Measurements from ENCODE around the gene AP2B1.
A peak's percentile ranks its signal among the peaks of the same experiment; 100 is the strongest.
"Not testable (repeated sequence)": the region's sequence is repeated elsewhere in the genome, so short reads cannot be mapped to it uniquely, and the experiment has no call there.

Gene AP2B1

DNA sequence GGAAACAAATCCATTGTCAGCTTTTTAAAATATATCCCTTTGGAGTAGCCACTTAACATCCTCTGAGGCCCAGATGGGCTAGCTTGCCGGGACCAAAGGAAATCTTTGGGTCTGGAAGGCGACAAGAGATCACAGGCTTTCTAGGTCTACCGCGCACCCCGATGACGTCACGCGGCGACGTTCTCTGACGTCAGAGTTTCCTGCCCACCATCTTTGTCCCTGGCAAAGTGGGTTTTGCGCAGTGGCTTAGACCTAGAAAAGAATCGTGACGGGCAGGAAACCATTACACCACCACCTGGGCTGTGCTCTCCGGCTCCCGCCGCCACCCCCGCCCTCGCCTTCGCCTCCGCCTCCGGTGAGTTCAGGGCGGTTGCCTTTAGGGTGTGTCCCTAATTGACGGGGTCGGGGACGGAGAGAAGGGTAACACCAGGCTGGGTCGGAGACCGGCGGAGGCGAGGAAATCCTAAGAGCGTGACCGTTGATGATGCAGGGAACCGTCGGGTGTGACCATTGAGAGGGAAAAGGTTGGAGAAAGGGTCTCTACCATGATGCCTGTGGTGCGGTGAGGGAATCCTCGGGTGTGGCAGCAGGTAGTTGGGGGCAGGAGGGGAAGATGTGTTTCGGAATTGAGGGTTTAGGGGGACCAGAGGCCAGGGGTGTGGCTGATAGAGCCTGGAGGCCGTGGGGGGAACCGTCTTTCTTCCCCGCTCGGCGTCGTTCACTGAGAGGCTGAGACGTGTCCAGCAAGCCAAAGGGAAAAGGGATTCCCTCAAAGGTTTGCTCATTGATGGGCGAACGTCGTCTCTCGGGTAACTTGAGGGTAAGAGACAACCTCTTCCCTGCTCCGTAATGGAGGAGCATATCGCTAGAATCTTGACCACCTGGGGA, at the start of gene AP2B1:
AP2B1 (plus strand) TSS at position 249 of the 888 bp plus-strand sequence. CDS start 6,709 bp downstream, outside the sequence.
- DNase-seq = peak; percentile 98

DNA sequence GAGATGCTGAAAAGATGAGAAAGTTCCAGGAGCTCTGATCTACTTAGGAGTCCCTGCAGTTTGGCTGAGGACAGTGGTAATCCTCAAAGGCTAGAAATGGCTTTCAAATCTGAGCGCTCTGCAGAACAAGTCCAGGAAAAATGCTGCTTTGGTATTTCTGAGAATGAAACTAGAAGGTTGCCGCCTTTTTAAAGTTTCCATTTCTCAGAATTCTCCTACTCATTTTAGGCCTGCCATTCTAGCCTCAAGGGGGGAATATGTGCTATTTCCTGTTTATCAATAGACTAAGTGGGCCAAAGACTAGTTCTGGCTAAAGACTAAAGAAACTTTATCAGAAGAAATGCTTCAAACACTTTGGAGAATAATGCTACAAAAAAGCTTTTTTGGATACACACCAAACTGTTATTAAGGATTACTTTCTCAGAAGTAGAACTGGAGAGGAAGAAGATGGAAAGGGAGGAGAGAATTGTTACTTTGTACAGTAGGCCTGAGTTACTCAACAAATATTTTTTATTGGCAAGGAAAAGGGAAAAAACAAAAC, 49.5 kb upstream of the AP2B1 start, which contains the start of gene SLFN12L:
SLFN12L (minus strand) TSS at position 78 of the 541 bp plus-strand sequence. CDS start 15,314 bp downstream, outside the sequence.
- DNase-seq = no peak

DNA sequence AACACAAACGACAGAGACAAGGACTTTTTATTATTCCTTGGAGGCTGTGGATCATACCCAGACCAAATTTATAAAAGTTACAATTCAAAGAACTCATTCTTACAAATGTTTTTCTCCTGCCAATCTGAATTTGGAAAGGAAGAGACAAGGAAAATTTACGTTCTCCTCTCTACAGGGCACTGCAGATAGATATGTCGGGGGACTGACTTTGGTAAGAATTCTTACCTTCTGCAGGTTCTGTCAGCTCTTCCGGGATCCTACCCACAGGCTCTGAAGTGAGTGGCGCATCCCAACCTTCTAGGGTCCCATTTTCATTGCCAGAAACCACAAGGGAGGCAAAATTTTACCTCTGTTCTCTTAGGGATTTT, 47.5 kb upstream of the AP2B1 start:
- DNase-seq = no peak

DNA sequence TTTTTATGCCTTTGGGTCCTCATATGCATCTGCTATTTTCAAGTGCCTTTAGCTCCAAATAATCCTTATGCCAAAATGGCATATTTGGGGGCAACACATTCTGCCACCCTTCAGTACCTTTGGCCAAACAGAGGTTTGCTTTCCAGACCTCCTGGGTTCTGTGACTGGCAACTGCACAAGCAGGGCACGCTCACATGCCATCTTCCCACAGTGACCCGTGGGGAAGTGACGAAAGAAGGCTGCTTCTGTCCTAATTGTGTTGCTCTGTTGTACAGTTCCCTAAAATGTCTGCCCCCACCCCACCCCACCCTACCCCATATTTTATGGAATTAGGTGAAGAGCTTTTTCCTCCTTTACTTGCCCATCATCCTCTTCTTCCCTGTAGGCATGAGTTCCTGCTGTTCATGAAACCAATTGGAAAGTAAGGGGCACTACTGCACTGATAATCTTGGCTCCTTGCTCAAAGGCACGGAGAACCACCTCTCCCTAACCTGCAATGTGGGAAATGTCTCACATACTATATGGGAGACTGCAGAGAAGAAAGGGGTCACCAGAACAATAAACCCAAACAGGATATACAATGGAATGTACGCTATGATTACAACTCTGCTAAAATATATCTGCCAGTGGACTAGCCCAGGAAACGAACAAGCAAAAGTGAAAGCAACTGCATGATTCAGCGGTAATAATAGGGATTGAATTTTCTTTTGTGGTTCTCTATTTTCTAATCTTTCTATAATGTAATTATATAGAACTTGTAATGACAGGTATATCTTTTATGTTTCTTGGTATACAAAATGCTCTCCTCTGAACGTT, 46.3 kb upstream of the AP2B1 start:
- peak; percentile 45 for DNase-seq

DNA sequence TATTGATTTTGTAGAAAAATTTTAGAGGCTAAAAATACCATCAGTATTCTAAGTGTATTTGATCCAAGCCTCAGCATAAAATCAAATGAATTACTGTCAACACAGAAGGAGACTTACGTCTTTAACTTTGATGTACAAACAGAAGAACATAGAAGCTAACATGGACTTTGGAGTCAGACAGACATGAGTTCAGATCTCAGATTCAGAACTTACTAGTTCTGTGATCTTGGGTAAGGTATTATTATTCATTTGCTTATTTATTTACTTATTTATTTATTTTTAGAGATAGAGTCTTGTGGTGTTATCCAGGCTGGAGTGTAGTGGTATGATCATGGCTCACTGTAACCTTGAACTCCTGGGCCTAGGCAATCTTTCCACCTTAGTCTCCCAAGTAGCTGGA, 45.7 kb upstream of the AP2B1 start:
- DNase-seq = no peak

DNA sequence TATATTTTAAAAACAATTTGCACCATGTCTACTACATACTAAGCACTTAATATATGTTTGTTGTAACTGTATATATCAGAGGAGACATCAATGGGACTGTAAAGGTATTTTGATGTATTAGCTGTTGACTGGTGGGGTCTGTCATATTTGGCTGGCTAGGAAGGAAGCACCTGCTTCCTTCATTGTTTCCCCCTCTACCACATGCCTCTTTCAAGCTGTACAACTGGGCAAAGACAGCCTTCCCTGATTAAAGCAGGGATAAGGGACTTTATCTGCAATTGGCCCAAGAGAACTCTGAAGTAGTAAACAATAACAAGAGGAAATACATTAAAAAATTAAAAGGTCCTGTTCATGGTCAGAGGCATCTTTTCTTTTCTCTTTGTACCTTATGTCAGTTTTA, 44.1 kb upstream of the AP2B1 start:
- no peak for DNase-seq

DNA sequence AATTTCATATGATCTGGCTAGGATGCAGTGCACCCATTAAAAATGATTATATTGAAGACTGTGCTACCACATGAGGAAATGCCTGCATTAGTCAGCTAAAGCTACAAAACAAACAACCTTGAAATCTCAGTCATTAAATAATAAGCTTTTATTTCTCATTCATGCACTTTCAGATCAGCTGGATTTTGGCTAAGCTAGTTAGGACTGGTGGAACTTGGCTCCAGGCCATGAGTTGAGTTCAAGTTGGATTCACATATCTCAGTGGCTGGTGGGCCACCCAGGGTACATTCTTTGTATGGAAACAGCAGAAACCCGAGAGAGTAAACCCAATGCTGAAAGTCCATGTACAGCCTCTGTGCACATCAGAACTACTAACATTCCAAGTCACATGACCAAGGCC, 43.3 kb upstream of the AP2B1 start:
- DNase-seq = no peak

DNA sequence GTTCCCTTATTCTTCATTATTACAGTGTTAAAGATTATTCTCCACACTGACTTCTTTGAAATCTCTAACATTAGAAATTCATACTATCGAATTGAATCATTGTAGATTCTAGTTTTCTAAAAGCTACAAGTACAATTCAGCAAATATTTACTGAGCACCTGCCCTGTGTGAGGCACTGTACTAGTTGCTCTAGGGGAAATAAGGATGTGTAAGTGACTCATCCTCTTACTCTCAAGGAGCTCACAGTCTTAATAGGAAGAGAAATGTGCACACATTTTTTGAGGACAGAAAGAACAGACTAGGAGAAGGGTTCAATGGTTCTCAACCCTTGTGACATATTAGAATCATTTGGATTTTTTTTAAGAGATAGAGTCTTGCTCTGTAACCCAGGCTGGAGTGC, 42.0 kb upstream of the AP2B1 start:
- no peak for DNase-seq

DNA sequence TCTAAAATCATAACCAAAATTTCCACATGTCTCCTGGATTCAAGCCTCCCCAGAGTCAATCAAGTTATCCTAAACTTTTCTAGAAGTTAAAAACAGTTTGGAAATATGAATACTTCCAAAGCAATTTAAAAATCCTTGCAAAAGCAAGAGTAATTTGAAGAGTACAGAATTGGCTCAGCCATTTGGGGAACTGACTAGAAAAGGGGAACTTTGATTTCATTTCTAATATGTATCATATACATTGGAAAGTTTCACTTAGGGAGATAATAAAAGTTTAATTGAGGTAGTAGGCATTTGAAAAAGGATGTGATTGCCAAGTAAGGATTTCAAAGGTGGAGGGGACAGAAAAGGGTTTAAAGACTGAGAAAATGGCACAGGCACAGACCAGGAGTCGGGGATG, 40.6 kb upstream of the AP2B1 start:
- no peak for DNase-seq

DNA sequence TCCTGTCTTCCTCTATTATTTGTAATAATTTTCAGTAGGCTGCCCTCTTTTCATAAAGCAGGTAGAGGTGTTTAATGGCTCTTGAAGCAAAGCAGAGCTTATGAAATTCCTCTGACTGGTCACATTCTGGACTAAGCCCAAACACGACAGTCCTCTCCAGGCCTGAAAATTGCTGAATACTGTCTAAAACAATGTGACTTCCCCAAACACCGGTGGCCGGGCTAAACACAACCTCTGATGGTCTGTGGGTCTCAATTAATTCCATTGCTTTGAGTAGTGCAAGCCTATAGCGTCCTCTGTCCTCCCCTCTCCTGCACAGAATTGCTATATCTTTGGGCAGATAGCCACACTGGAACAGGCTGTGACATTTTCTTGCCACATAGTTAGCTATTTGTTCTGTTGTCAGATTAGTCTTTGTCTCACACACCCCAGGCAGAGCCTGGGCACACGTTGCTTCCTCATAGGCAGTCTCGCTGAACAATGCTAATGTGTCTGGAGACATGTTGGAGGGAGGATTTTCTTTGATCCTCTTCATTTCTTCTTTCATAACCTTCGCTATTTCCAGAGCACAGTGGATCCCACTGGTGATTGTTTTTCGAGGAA, 38.8 kb upstream of the AP2B1 start:
- no peak for DNase-seq

DNA sequence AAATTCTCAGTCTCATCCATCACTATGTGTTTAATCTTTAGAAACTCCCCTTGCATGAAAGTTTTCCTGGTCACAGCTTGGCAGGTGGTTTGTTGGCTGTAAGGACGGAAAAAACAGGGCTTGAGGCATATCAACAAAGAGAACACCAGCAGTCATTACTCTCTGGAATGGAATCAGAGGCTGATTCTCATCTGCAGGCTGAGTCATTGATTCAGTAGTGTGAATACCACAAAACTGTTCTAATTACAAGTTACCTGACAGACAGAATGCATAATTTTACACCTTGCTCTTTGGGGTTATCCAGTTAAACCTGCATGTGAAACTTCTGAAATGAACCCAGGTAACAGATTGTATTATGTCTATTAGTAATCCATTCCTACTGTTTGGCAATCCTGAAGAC, 38.1 kb upstream of the AP2B1 start:
- no peak for DNase-seq

DNA sequence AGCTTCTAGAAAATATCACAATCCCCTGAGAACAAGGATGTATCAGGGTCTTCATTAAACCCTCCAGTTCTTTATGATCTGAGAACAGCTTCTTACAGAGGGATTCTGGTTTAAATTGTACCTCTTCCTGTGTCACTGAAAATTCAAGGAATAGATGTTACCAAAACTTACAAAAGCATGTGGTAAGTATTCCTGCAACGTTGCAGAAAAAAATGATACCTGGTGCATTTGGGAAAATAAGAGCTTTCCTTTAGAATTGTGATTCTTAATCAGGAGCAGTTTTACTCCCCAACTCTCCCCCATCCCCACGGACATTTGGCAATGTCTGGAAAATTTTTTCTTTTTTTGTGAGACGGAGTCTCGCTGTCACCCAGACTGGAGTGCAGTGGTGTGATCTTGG, 33.8 kb upstream of the AP2B1 start:
- no peak for DNase-seq

DNA sequence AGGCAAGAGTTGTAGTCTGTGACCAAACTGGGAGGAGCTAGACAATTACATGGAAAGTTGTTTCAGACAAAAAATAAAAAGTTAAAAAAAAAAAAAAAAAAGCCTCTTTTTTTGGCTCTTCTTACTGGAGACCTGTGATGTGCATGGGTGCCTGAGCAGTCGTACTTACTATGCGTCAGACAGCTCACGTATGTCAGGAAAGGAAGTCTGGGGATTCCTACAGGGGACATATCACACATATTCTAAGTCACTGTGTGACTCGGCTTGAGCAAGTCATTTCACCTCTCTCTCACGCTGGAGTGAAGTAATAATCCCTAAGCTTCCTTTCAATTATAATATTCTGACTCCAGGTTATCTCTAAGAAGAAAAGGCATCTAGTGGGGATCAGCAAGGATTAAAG, 32.5 kb upstream of the AP2B1 start:
- DNase-seq = no peak

DNA sequence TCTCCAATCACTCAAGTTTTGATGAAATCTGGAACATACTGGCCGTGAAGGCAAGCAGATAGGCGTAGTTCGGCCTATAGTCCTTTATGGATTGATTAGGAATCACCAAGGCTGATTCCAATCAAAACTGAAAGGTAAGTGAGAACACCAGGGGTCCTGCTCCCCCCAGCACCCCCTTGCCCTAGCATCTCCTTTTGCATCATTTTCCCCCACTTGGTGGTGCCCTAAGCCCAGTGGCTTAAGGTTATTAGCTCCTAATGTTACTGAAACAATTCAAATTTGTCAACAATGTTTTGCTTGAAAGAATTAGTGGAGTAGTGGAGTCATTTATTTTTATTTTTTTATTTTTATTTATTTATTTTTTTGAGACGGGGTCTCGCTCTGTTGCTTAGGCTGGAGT, 31.4 kb upstream of the AP2B1 start:
- no peak for DNase-seq

DNA sequence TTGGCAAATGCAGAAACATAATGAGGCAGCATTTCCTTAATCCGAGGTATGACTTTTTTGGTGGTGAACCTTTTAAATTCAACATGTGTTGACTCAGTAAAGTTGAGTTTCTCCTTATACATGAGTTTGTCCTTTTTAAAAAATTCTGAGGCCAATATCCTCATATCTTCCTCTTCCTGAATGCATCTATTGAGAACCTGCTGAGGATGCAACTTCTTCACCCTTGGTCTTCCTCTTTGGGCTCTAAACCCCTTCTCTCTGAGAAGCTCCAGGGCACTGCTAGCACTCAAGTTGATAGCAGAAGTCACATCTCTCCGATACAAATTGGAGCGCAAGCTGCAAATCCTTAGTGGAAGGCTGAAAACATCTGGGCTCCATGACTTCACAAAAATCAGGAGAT, 29.8 kb upstream of the AP2B1 start:
- no peak for DNase-seq

DNA sequence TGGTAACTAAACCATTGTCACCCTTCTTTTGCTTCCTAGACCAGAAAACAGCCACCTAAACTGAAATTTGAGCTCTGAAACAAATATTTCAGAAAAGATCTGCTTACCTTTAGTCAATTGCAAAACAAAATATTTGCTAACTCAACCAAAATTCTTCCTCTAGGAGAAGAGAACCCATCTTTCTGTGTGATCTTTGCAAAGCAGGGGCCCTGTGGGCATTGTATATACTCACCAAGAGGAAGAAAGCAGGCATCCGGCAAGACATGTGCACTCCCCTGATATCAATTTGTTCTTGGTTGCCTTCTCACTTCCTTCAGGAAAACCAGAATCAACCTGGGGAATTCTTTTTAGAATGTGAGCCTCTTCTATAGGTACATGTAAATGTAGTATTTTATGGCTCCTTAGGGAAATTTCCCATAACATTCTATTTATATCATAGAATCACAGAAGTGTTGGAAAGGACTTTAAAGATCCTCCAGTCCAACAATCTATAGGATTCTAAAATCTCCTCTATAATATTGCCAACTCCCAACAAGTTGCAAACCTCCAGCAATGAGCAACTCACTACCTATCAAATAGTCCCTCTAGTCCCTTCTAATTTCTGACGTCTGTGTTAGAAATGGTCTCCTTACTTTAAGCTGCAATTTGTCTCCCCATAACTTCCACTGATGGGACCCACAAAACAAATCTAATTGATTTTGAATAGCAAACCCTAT, 27.5 kb upstream of the AP2B1 start:
- DNase-seq = no peak

DNA sequence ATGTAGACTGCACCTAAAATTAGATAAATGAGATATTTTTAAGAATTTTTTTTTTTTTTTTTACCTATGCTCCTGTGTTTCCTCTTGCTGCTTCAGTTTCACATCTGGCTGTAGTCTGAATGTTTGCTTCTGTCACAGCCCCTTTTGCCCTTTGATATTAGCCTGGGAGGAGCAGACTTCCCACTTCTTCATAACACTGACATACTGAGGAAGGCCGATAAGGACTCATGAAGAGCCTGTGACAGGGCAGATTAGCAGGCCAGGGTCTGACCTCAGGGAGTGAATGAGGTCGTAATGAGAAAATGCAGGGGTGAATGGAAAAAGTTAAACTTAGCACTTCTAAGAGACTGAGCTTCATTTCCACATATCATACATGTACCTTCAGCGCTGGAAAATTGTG, 26.4 kb upstream of the AP2B1 start, which contains the start of gene SLFN14:
SLFN14 (minus strand) TSS at position 117 of the 400 bp plus-strand sequence. CDS start 2,757 bp downstream, outside the sequence.
- no peak for DNase-seq

DNA sequence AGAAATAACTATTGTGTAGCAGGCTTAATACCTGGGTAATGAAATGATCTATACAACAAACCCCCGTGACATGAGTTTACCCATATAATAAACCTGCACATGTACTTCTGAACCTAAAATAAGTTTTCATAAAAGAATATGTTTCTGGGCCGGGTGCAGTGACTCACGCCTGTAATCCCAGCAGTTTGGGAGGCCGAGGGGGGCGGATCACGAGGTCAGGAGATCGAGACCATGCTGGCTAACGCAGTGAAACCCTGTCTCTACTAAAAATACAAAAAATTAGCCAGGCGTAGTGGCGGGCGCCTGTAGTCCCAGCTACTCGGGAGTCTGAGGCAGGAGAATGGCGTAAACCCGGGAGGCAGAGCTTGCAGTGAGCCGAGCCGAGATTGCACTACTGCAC, 23.9 kb upstream of the AP2B1 start:
- not testable (repeated sequence) for DNase-seq

DNA sequence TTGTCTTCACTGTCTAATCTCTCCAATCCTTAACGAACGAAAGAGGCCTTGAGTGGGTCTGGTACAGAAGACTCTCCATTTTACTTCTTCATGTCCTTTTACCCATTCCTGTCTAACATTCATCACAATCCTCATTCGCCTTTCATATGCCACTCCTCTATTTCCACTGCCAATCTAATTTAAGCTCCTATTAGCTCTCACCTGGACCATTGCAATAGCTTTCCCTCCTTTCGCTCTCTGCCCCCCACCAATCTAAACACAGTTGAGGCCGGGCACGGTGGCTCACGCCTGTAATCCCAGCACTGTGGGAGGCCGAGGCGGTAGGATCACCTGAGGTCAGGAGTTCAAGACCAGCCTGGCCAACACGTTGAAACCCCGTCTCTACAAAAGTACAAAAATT, 20.2 kb upstream of the AP2B1 start:
- DNase-seq = no peak

DNA sequence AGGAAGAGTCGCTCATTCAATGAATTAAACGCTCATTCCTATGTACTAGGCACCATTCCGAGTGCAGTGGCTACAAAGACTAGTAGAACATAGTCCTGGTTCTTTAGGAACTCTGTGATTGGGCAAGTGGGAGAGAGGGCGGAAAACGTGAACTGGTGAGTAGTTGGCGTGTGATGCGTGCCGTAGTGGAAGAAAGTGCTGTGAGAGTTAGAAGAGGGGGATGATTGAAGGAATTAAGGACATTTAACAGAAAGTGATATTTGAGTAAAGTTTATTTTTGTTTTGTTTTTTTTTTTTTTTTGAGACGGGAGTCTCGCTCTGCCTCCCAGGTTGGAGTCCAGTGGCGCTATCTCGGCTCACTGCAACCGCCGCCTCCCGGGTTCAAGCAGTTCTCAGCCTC, 18.6 kb upstream of the AP2B1 start:
- no peak for DNase-seq

DNA sequence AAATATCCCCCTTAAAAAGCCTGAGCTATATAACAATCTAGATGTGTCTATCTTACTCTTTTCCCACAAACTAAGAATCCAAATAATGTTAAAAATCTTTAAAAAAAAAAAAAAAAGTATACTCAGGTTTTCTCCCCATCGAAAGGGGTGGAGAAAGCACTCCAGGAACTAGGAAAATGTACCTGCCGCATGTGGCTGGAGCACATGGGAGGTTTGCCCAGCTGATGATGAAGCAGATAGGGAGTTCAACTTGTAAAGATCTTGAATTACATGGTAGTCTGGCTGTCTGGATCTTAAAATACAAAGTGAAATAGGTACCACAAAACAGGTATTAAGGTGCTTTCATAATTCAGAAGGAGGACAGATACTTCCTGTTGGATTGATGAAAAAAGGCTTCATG, 17.7 kb upstream of the AP2B1 start:
- no peak for DNase-seq

DNA sequence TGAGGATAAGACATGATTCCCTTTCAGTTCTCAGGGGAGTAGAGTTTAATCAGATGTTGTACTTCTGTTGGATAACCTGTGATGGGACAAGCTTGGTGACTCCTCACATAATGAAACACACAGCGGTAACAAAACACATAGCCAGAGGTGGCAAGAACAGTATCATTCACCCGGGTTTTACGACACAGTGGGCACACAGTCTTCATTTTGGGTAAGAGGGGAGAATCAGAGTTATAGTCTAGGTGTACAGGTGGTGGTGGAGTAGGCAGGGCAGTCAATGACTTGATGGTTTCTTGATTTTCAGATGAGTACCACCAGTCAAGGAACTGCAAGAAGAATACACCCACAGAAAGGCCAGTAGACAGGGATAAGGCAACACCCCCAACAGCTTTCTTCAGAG, 11.4 kb upstream of the AP2B1 start:
- no peak for DNase-seq

DNA sequence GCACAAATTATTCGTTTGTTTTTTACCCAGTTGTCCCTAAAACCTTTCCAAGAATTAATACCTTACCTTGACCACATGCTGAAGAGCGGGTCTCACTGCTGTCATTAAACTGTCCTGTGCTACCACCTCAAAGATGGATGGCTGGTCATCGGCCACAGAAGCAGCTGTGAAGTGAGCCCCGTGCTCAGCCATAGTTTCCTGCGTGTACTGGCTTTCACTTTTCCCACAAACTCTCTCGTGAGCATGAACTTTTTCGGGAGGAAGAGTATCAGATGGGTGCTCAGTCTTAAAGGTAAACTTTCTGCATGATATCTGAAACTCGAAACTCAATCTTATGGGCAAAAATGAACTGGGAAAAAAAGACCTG, 9.3 kb upstream of the AP2B1 start:
- DNase-seq = no peak
